Heart left ventricle (tissue), 16 donors: Measurements from ENCODE around the gene RAB4B. TPM values are rescaled to one million over a fixed set of nuclear protein-coding genes. Genes with fewer than 3 reads are reported as not detected.
A peak's percentile ranks its signal among the peaks of the same experiment; 100 is the strongest.

ENCODE experiments used
- ATAC-seq, 4 donors: fragments of 200-7000 bp; cut with Tn5 transposase; one replicate each; pipeline ENCODE4 v1.9.1; 2020 to 2022; ENCODE audit warnings: moderate library complexity in 4 of 4, mild to moderate bottlenecking in 3 of 4, moderate number of reproducible peaks in 1 of 4
- DNase-seq, 5 donors: peaks; one replicate each; pipeline ENCODE4 v3.0.0-alpha.2; 2020
- H3K27ac ChIP-seq, 12 donors: fragments of 200-600 bp; sonication (generic) in 4 of 12; one replicate each; pipeline versions ENCODE4 v1.5.0 to v1.8.0; 2016 to 2022; ENCODE audit warnings: mild to moderate bottlenecking in 2 of 12
- H3K27me3 ChIP-seq, 9 donors: fragments of 200-600 bp; sonication (generic) in 2 of 9; one replicate each; pipeline versions ENCODE4 v1.5.1 to v1.8.0; 2016 to 2022; ENCODE audit warnings: mild to moderate bottlenecking in 3 of 9
- H3K36me3 ChIP-seq, 9 donors: fragments of 200-600 bp; sonication (generic) in 2 of 9; one replicate each; pipeline versions ENCODE4 v1.5.0 to v1.8.0; 2018 to 2022; ENCODE audit warnings: mild to moderate bottlenecking in 2 of 9
- H3K4me1 ChIP-seq, 12 donors: fragments of 200-600 bp; sonication (generic) in 4 of 12; one replicate each; pipeline versions ENCODE4 v1.5.0 to v1.8.0; 2016 to 2022; ENCODE audit warnings: mild to moderate bottlenecking in 3 of 12
- H3K4me3 ChIP-seq, 12 donors: fragments of 200-600 bp; sonication (generic) in 4 of 12; one replicate each; pipeline versions ENCODE4 v1.5.0 to v1.8.0; 2017 to 2022; ENCODE audit warnings: mild to moderate bottlenecking in 9 of 12, moderate library complexity in 4 of 12
- H3K9me3 ChIP-seq, 12 donors: fragments of 200-600 bp; sonication (generic) in 4 of 12; one replicate each; pipeline versions ENCODE4 v1.5.0 to v1.8.0; 2016 to 2022; ENCODE audit warnings: mild to moderate bottlenecking in 1 of 12
- POLR2A ChIP-seq, 2 donors: fragments of 450-650 bp; IDR thresholded peaks; one replicate each; pipeline ENCODE4 v1.6.1; 2017; ENCODE audit warnings: antibody characterized with exemption in 2 of 2, mild to moderate bottlenecking in 2 of 2, moderate library complexity in 2 of 2
- WGBS, 4 donors: extraction: QIAGEN DNeasy Blood & Tissue Kit in 2 of 4; methylation state at CpG; one replicate each; pipeline versions ENCODE4 v1.1.5 to v1.1.7; 2013 to 2018; 5-methylcytosine and 5-hydroxymethylcytosine counted together
- intact Hi-C, 10 donors: fragments of 100-400 bp; cut with DNase I; formaldehyde crosslinking; loops; one replicate each; pipeline versions ENCODE4 v1.11.1 to v1.14.2; 2022
- polyA plus RNA-seq, 2 donors: library from polyadenylated mRNA; stranded (reverse); fragments of 200-250 nt; gene quantifications; one replicate each; pipeline ENCODE4 v1.2.3, GENCODE V29; 2013
- total RNA-seq, 9 donors: library from RNA; depleted of rRNA in 2 of 9; stranded (reverse); fragments of >200 nt in 2 of 9; fragmentation: NEBNext Ultra II Directional in 3 of 9; extraction: Animal tissue kit (Norgen Biotek cat#: 25700) in 3 of 9; gene quantifications; one replicate each; pipeline versions ENCODE4 v1.1.0 to v1.2.4, GENCODE V29; 2016 to 2023
- TF ChIP-seq, protein P1 (sequence below), 12 donors: fragments of 200-600 bp; sonication (generic) in 4 of 12; IDR thresholded peaks; one replicate each; pipeline versions ENCODE4 v1.5.0 to v1.8.0; 2018 to 2022; ENCODE audit warnings: antibody characterized with exemption in 12 of 12, mild to moderate bottlenecking in 5 of 12
- donor health status: ischemic (EF 13 %, LVEDD 7.1; RV severe dilation, severe dysfunction).
- donor health status: healthy with polysubstance abuse.
- donor health status: DM: no; HTN: yes; CAD: no.
- donor health status: DM: no; HTN: no; CAD: no.
- donor health status: ischemic (EF 25% LVEDD 6.9; RV normal size, moderate dysfunction).
- donor health status: ischemic (EF 25% LVEDD 5.7; RV mildly dilated, moderate dysfunction).
- donor health status: healthy.
- donor health status: DM: yes; HTN: yes; CAD: no.
- donor health status: ischemic (EF 35%, LVEDD 5.7; RV mildly dilated, moderate dysfunction).
- donor health status: nonischemic (EF 11% LVEDD 7.7; RV severe dilation, severe dysfunction).
- donor health status: DM: yes; HTN: yes; CAD: no.
- donor health status: PGD.
- donor health status: ischemic (EF 29% LVEDD 5.4; RV normal size, mild dysfunction).
- donor health status: nonischemic (EF 23%, LVEDD 6.1; RV moderate dilation, normal function).

Gene RAB4B
- total and polyA plus RNA-seq, 11 donors: 12.3 to 50.1 (median 17.2) TPM

- ATAC-seq (no peak), DNase-seq (no peak)
- TF ChIP-seq POLR2A (IDR thresholded peaks at IDR 0.05): no peak
- TF ChIP-seq, protein P1, sequence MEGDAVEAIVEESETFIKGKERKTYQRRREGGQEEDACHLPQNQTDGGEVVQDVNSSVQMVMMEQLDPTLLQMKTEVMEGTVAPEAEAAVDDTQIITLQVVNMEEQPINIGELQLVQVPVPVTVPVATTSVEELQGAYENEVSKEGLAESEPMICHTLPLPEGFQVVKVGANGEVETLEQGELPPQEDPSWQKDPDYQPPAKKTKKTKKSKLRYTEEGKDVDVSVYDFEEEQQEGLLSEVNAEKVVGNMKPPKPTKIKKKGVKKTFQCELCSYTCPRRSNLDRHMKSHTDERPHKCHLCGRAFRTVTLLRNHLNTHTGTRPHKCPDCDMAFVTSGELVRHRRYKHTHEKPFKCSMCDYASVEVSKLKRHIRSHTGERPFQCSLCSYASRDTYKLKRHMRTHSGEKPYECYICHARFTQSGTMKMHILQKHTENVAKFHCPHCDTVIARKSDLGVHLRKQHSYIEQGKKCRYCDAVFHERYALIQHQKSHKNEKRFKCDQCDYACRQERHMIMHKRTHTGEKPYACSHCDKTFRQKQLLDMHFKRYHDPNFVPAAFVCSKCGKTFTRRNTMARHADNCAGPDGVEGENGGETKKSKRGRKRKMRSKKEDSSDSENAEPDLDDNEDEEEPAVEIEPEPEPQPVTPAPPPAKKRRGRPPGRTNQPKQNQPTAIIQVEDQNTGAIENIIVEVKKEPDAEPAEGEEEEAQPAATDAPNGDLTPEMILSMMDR (IDR thresholded peaks at IDR 0.05): no peak
- peaks cover 0 to 55% (median 46%) of the 10 kb centered on the region in 9 donors for H3K36me3 ChIP-seq
- H3K27ac ChIP-seq: peak overlapping the region in 1 of 12 donors; percentile 24
- H3K27me3 ChIP-seq: no peaks in the 10 kb centered on the region
- H3K4me1 ChIP-seq: peaks cover 0 to 57% (median 29%) of the 10 kb centered on the region in 12 donors
- H3K9me3 ChIP-seq: no peaks in the 10 kb centered on the region
- H3K4me3 ChIP-seq: peak overlapping the region in 1 of 12 donors; percentile 44
- WGBS, 4 donors: 93 to 99% (median 96%) methylated on average over 3 of the region's 3 CpGs
- intact Hi-C loops: loop anchor here in 1 of 10 donors (5.0 kb wide), 1 partner anchor 62 kb away; no protein-coding TSS in a partner anchor
These were observed 22.8 kb upstream of the RAB4B start for GRCh38 chr19:40755248-40755624.

GRCh38 chr19:40755791-40756190 lies 22.3 kb upstream of the RAB4B start:
- 97 to 99% (median 97%) methylated on average over 6 to 8 of the region's 8 CpGs for whole genome bisulfite sequencing, 4 donors
- DNase-seq: no peak
- no peak for ATAC-seq
- Histone ChIP-seq H3K36me3 (peaks cover 0 to 61% (median 51%) of the 10 kb centered on the region in 9 donors), H3K27ac (no peak overlapping the region), H3K9me3 (no peaks in the 10 kb centered on the region), H3K27me3 (no peaks in the 10 kb centered on the region), H3K4me1 (peaks cover 0 to 60% (median 29%) of the 10 kb centered on the region in 12 donors), H3K4me3 (no peak overlapping the region)
- intact Hi-C loops: loop anchor here in 1 of 10 donors (5.0 kb wide), 1 partner anchor 62 kb away; no protein-coding TSS in a partner anchor
- TF ChIP-seq, protein P1 (IDR thresholded peaks at IDR 0.05): no peak
- no peak for TF ChIP-seq POLR2A (IDR thresholded peaks at IDR 0.05)

DNA sequence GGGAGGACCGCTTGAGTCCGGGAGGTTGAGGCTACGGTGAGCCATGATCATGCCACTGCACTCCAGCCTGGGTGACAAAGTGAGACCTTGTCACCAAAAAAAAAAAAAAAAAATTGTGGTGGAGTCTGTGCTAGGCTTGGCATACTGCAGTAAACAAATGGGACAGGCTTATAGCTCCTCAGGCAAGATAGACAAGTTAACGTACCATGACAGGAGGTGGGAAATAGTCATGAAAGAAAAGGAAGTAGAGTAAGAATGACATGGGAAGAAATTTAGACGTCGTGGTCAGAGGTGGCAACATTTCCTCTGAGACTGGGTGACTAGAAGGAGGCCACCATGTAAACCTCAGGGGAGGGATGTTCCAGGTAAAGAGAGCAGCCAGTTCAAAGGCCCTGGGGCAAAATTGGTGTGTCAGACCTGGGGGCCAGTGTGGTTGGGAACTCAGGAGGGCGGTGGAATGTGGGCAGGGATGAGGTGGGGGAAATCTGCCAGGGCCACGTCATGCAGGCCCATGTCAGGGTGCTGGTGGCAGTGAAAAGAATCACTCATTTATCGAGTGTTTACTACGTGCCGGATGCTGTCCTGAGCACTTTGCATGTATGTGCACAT lies 21.4 kb upstream of the RAB4B start:
- ATAC-seq: no peak
- no peak overlapping the region for H3K27ac ChIP-seq
- 80 to 87% (median 86%) methylated on average over 10 to 11 of the region's 11 CpGs for WGBS, 4 donors
- no peaks in the 10 kb centered on the region for H3K9me3 ChIP-seq
- H3K4me3 ChIP-seq: no peak overlapping the region
- H3K27me3 ChIP-seq: no peaks in the 10 kb centered on the region
- TF ChIP-seq, protein P1 (IDR thresholded peaks at IDR 0.05): no peak
- TF ChIP-seq POLR2A (IDR thresholded peaks at IDR 0.05): no peak
- peaks cover 0 to 65% (median 29%) of the 10 kb centered on the region in 12 donors for H3K4me1 ChIP-seq
- intact Hi-C loops: loop anchor here in 1 of 10 donors (5.0 kb wide), 1 partner anchor 61 kb away; no protein-coding TSS in a partner anchor
- H3K36me3 ChIP-seq: peaks cover 0 to 69% (median 59%) of the 10 kb centered on the region in 9 donors
- no peak for DNase-seq

GRCh38 chr19:40758491-40758890 lies 19.6 kb upstream of the RAB4B start:
- H3K4me1 ChIP-seq: peaks cover 0 to 47% (median 15%) of the 10 kb centered on the region in 12 donors
- no peak for TF ChIP-seq POLR2A (IDR thresholded peaks at IDR 0.05)
- TF ChIP-seq, protein P1 (IDR thresholded peaks at IDR 0.05): no peak
- 96 to 99% (median 97%) methylated on average over 3 of the region's 3 CpGs for WGBS, 4 donors
- no peak for ATAC-seq
- no peak overlapping the region for H3K4me3 ChIP-seq
- intact Hi-C loops: loop anchor here in 1 of 10 donors (5.0 kb wide), 1 partner anchor 59 kb away; no protein-coding TSS in a partner anchor
- no peaks in the 10 kb centered on the region for H3K27me3 ChIP-seq
- peaks cover 2 to 88% (median 78%) of the 10 kb centered on the region in 9 donors for H3K36me3 ChIP-seq
- H3K9me3 ChIP-seq: no peaks in the 10 kb centered on the region
- DNase-seq: no peak
- no peak overlapping the region for H3K27ac ChIP-seq
